CD8-positive, alpha-beta memory T cell (primary cell): Measurements from ENCODE around the gene RASA3. TPM values are rescaled to one million over a fixed set of nuclear protein-coding genes. Genes with fewer than 3 reads are reported as not detected.

ENCODE experiments used
- CTCF ChIA-PET: fragments of 350-600 bp; sonication (Branson Sonifier 250); formaldehyde crosslinking; loops from one replicate; lab custom pipeline; 2021; ENCODE audit warnings: antibody characterized with exemption; lab: Charles Lee
- POLR2A ChIA-PET: fragments of 350-600 bp; sonication (Branson Sonifier 250); formaldehyde crosslinking; loops from one replicate; lab custom pipeline; 2021; ENCODE audit warnings: antibody characterized with exemption; lab: Charles Lee
- DNase-seq, 5 donors: peaks; one replicate each; pipeline versions ENCODE4 v3.0.0 to v3.0.0-alpha.2; 2020 to 2022; ENCODE audit warnings: mixed read lengths in 1 of 5
- H3K27ac ChIP-seq: one replicate; pipeline ENCODE4 v1.7.0; 2013; ENCODE audit warnings: low read depth, mild to moderate bottlenecking, low read length, moderate library complexity
- H3K27me3 ChIP-seq: 2 replicates; pipeline ENCODE4 v1.7.0; 2013; ENCODE audit warnings: low read length, mild to moderate bottlenecking; ENCODE audit not compliant: insufficient read depth, poor library complexity, severe bottlenecking
- H3K36me3 ChIP-seq: 2 replicates; pipeline ENCODE4 v1.7.0; 2013; ENCODE audit warnings: mild to moderate bottlenecking, low read length, moderate library complexity; ENCODE audit not compliant: insufficient read depth
- H3K4me1 ChIP-seq: 2 replicates; pipeline ENCODE4 v1.7.0; 2013; ENCODE audit warnings: mild to moderate bottlenecking, low read length, moderate library complexity; ENCODE audit not compliant: insufficient read depth
- H3K4me3 ChIP-seq: 2 replicates; pipeline ENCODE4 v1.7.0; 2013; ENCODE audit warnings: mild to moderate bottlenecking, low read length
- H3K9me3 ChIP-seq: 2 replicates; pipeline ENCODE4 v1.7.0; 2013; ENCODE audit warnings: mild to moderate bottlenecking, low read length
- H3K27ac Mint-ChIP-seq, 8 donors: one replicate each; pipeline ENCODE4 v1.8.0; 2020 to 2021; ENCODE audit warnings: mixed read lengths in 8 of 8, mild to moderate bottlenecking in 6 of 8, inconsistent platforms in 3 of 8, moderate library complexity in 3 of 8
- H3K27me3 Mint-ChIP-seq, 2 donors: one replicate each; pipeline ENCODE4 v1.8.0; 2020 to 2021; ENCODE audit warnings: mixed read lengths in 2 of 2, mild to moderate bottlenecking in 1 of 2, moderate library complexity in 1 of 2
- H3K36me3 Mint-ChIP-seq, 3 donors: one replicate each; pipeline ENCODE4 v1.8.0; 2020 to 2021; ENCODE audit warnings: mixed read lengths in 3 of 3, inconsistent platforms in 1 of 3, mild to moderate bottlenecking in 1 of 3
- H3K4me1 Mint-ChIP-seq, 3 donors: one replicate each; pipeline ENCODE4 v1.8.0; 2020 to 2021; ENCODE audit warnings: mixed read lengths in 3 of 3, inconsistent platforms in 1 of 3, mild to moderate bottlenecking in 1 of 3
- H3K4me3 Mint-ChIP-seq, 7 donors: one replicate each; pipeline ENCODE4 v1.8.0; 2020 to 2021; ENCODE audit warnings: mixed read lengths in 7 of 7, mild to moderate bottlenecking in 6 of 7, moderate library complexity in 4 of 7, inconsistent platforms in 2 of 7
- H3K9me3 Mint-ChIP-seq, 5 donors: one replicate each; pipeline ENCODE4 v1.8.0; 2020 to 2022; ENCODE audit warnings: mixed read lengths in 5 of 5, mild to moderate bottlenecking in 3 of 5, moderate library complexity in 2 of 5, inconsistent platforms in 1 of 5
- polyA plus RNA-seq: library from polyadenylated mRNA; unstranded; fragments of 300-500 nt; fragmentation: Illumina TruSeq; gene quantifications from one replicate; pipeline ENCODE4 v1.2.3, GENCODE V29; 2021
- total RNA-seq, 2 experiments: library from RNA; stranded (reverse); gene quantifications; one replicate each; pipeline ENCODE4 v1.2.3, GENCODE V29; 2021

The RASA3 gene
- total and polyA plus RNA-seq, 3 experiments from 2014 or later: 26.4 to 123 (median 27.1) TPM

DNA sequence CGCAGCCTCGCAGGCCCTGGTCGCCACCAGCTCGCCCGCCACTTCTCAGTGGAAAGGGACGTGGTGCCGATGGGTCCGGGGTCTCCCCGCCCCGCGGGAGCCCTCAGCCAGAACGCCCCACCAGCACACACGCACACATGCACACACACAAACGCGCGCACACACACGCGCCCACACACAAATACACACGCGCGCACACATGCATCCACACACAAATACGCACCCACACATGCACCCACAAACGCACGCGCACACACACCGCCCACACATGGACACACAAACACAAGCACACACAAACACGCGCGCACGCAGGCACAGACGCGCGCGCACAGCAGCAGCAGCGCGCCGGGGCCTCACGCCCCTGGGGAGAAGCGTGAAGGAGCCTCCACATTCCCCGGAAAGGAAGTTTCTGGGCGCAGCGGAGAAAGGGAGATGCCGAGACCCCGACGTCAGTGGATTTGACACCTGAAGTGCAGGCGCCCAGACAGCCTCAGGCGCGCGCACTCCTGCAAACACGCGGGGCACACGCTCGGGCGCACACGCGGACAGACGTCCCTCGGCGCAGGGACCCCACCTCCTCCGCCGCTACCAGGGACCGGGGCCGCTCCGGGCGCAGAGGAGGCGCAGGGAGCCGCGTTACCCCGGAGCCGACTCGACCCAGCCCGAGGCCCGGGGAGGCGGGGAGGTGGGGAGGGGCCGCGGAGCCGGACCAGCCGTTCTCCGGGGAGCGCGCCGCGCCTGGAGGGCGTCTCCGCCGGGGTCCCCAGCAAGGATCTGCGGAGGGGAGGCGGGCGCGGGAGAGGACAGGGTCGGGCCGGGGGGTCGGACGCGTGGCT, 622 bp downstream of the RASA3 start:
- Mint-ChIP-seq H3K4me1 (peaks cover 51 to 80% (median 62%) of the 10 kb centered on the region in 3 donors), H3K4me3 (peak overlapping the region; percentile 100), H3K9me3 (no peaks in the 10 kb centered on the region), H3K27ac (peak overlapping the region; percentile 80 to 99 (median 98)), H3K27me3 (peaks cover 0 to 4% of the 10 kb centered on the region in 2 donors), H3K36me3 (peaks cover 6 to 38% (median 8%) of the 10 kb centered on the region in 3 donors)
- Histone ChIP-seq H3K9me3 (no peaks in the 10 kb centered on the region), H3K4me1 (peaks cover 55% of the 10 kb centered on the region), H3K36me3 (peaks cover 11% of the 10 kb centered on the region), H3K4me3 (peak overlapping the region; percentile 89), H3K27ac (peak overlapping the region; percentile 85), H3K27me3 (no peaks in the 10 kb centered on the region)
- peak in 4 of 5 donors; percentile 25 to 64 (median 53) for DNase-seq
- POLR2A ChIA-PET: interaction anchor here (0.8 to 2.6 kb wide), 11 partner anchors 9 to 923 kb away, joined by 3 to 25 read pairs (median 5); partner anchors contain the start of gene CUL4A
- CTCF ChIA-PET: interaction anchor here (1.0 to 9.0 kb wide), 10 partner anchors 9 to 105 kb away, joined by 3 to 60 read pairs (median 4); no protein-coding TSS in a partner anchor

- H3K36me3 Mint-ChIP-seq: peaks cover 6 to 45% (median 9%) of the 10 kb centered on the region in 3 donors
- POLR2A ChIA-PET: interaction anchor here (0.8 to 2.6 kb wide), 9 partner anchors 10 to 922 kb away, joined by 3 to 25 read pairs (median 5); partner anchors contain the start of gene CUL4A
- H3K27ac Mint-ChIP-seq: peak overlapping the region; percentile 80 to 99 (median 98)
- H3K9me3 Mint-ChIP-seq: no peaks in the 10 kb centered on the region
- no peaks in the 10 kb centered on the region for H3K27me3 ChIP-seq
- peak overlapping the region; percentile 85 for H3K27ac ChIP-seq
- H3K4me3 ChIP-seq: peak overlapping the region; percentile 89
- H3K9me3 ChIP-seq: no peaks in the 10 kb centered on the region
- H3K4me3 Mint-ChIP-seq: peak overlapping the region; percentile 100
- peaks cover 58 to 81% (median 70%) of the 10 kb centered on the region in 3 donors for H3K4me1 Mint-ChIP-seq
- H3K36me3 ChIP-seq: peaks cover 11% of the 10 kb centered on the region
- CTCF ChIA-PET: interaction anchor here (1.0 to 9.0 kb wide), 10 partner anchors 9 to 106 kb away, joined by 3 to 60 read pairs (median 4); no protein-coding TSS in a partner anchor
- peaks cover 0 to 4% of the 10 kb centered on the region in 2 donors for H3K27me3 Mint-ChIP-seq
- H3K4me1 ChIP-seq: peaks cover 63% of the 10 kb centered on the region
- DNase-seq: peak; percentile 44 to 83 (median 77)
Observed at GRCh38 chr13:114130837-114131582, 1.4 kb downstream of the RASA3 start.

DNA sequence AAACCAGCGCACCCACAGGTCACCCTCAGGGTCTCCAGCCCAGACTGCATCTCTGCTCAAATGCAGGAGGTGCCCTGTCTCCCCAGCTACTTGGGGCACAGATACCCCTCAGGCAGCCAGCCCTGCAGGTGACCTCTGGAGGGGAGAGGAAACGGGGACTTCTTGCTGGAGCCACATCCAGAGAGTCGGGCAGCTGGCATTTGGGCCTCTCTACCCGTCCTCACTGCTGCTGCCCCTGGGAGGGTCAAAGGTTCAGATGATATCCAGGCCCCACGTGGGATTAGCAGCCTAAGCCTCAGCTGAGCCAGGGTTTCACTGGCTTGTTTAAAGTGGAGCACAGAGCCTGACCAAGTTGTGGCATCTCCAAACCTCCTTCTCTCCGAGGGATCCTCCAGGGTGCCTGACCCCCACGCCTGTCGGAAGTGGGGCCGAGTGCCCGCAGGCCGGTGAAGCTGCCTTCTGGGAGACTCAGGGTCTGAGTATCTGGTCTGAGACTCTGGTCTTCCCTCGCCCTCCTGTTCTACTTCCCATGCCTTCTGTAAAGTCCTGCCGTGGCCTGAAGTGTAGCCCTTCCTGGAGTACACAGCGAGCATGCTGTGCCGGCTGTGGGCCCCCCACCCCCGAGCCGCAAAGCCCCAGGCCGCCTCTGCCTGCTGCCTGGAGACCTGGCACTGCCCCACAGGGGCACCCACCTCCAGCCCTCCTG, 2.1 kb downstream of the RASA3 start:
- H3K27ac ChIP-seq: peak overlapping the region; percentile 85
- no peaks in the 10 kb centered on the region for H3K9me3 ChIP-seq
- peaks cover 62 to 79% (median 73%) of the 10 kb centered on the region in 3 donors for H3K4me1 Mint-ChIP-seq
- no peak for DNase-seq
- peak overlapping the region; percentile 89 for H3K4me3 ChIP-seq
- H3K36me3 ChIP-seq: peaks cover 11% of the 10 kb centered on the region
- no peaks in the 10 kb centered on the region for H3K9me3 Mint-ChIP-seq
- peak overlapping the region; percentile 100 for H3K4me3 Mint-ChIP-seq
- H3K27me3 Mint-ChIP-seq: peaks cover 0 to 4% of the 10 kb centered on the region in 2 donors
- no peaks in the 10 kb centered on the region for H3K27me3 ChIP-seq
- H3K4me1 ChIP-seq: peaks cover 66% of the 10 kb centered on the region
- ChIA-PET CTCF (interaction anchor here (0.9 to 9.0 kb wide), 9 partner anchors 9 to 107 kb away, joined by 3 to 60 read pairs (median 4); no protein-coding TSS in a partner anchor), POLR2A (interaction anchor here (1.0 to 2.6 kb wide), 8 partner anchors 10 to 921 kb away, joined by 3 to 25 read pairs (median 5); partner anchors contain the start of gene CUL4A)
- peak overlapping the region; percentile 80 to 99 (median 98) for H3K27ac Mint-ChIP-seq
- peaks cover 7 to 48% (median 9%) of the 10 kb centered on the region in 3 donors for H3K36me3 Mint-ChIP-seq

GRCh38 chr13:114129649-114130062, 2.8 kb downstream of the RASA3 start:
- peak overlapping the region; percentile 85 for H3K27ac ChIP-seq
- peak overlapping the region; percentile 89 for H3K4me3 ChIP-seq
- peak in 3 of 5 donors; percentile 20 to 59 (median 32) for DNase-seq
- Mint-ChIP-seq H3K27ac (peak overlapping the region; percentile 80 to 99 (median 98)), H3K9me3 (no peaks in the 10 kb centered on the region), H3K4me3 (peak overlapping the region; percentile 100), H3K36me3 (peaks cover 12 to 55% (median 13%) of the 10 kb centered on the region in 3 donors), H3K27me3 (peaks cover 0 to 4% of the 10 kb centered on the region in 2 donors), H3K4me1 (peaks cover 65 to 79% (median 73%) of the 10 kb centered on the region in 3 donors)
- H3K27me3 ChIP-seq: no peaks in the 10 kb centered on the region
- CTCF ChIA-PET: interaction anchor here (0.9 to 9.0 kb wide), 4 partner anchors 14 to 32 kb away, joined by 3 to 60 read pairs (median 6); no protein-coding TSS in a partner anchor
- H3K9me3 ChIP-seq: no peaks in the 10 kb centered on the region
- POLR2A ChIA-PET: interaction anchor here (1.4 to 2.6 kb wide), 3 partner anchors 11 to 64 kb away, joined by 3 to 25 read pairs (median 18); no protein-coding TSS in a partner anchor
- H3K36me3 ChIP-seq: peaks cover 11% of the 10 kb centered on the region
- H3K4me1 ChIP-seq: peaks cover 66% of the 10 kb centered on the region

GRCh38 chr13:114128624-114129522, 3.5 kb downstream of the RASA3 start:
- DNase-seq: peak; percentile 79 to 95 (median 82)
- H3K4me3 ChIP-seq: peak overlapping the region; percentile 89
- Mint-ChIP-seq H3K27me3 (peaks cover 0 to 4% of the 10 kb centered on the region in 2 donors), H3K36me3 (peaks cover 13 to 61% (median 14%) of the 10 kb centered on the region in 3 donors), H3K4me1 (peaks cover 67 to 80% (median 74%) of the 10 kb centered on the region in 3 donors), H3K4me3 (peak overlapping the region; percentile 100), H3K9me3 (no peaks in the 10 kb centered on the region), H3K27ac (peak overlapping the region; percentile 80 to 99 (median 98))
- peak overlapping the region; percentile 85 for H3K27ac ChIP-seq
- ChIA-PET CTCF (interaction anchor here (0.9 to 9.0 kb wide), 4 partner anchors 14 to 33 kb away, joined by 3 to 60 read pairs (median 3); no protein-coding TSS in a partner anchor), POLR2A (interaction anchor here (0.7 to 2.6 kb wide), 6 partner anchors 12 to 63 kb away, joined by 3 to 25 read pairs (median 4); no protein-coding TSS in a partner anchor)
- H3K27me3 ChIP-seq: no peaks in the 10 kb centered on the region
- peaks cover 66% of the 10 kb centered on the region for H3K4me1 ChIP-seq
- H3K36me3 ChIP-seq: peaks cover 11% of the 10 kb centered on the region
- H3K9me3 ChIP-seq: no peaks in the 10 kb centered on the region

- Mint-ChIP-seq H3K36me3 (peaks cover 13 to 66% (median 14%) of the 10 kb centered on the region in 3 donors), H3K4me3 (peak overlapping the region; percentile 100), H3K27me3 (peaks cover 0 to 4% of the 10 kb centered on the region in 2 donors), H3K4me1 (peaks cover 69 to 83% (median 77%) of the 10 kb centered on the region in 3 donors), H3K27ac (peak overlapping the region; percentile 73 to 99 (median 94)), H3K9me3 (no peaks in the 10 kb centered on the region)
- DNase-seq: peak in 1 of 5 donors; percentile 9
- peaks cover 69% of the 10 kb centered on the region for H3K4me1 ChIP-seq
- peaks cover 17% of the 10 kb centered on the region for H3K36me3 ChIP-seq
- POLR2A ChIA-PET: interaction anchor here (0.7 to 1.3 kb wide), 2 partner anchors 15 to 16 kb away, joined by 3 read pairs; no protein-coding TSS in a partner anchor
- H3K4me3 ChIP-seq: peak overlapping the region; percentile 89
- H3K9me3 ChIP-seq: no peaks in the 10 kb centered on the region
- peak overlapping the region; percentile 49 for H3K27ac ChIP-seq
- H3K27me3 ChIP-seq: no peaks in the 10 kb centered on the region
- CTCF ChIA-PET: interaction anchor here (1.0 to 9.0 kb wide), 4 partner anchors 14 to 33 kb away, joined by 3 to 60 read pairs (median 3); no protein-coding TSS in a partner anchor
Observed at GRCh38 chr13:114128348-114128623, 4.1 kb downstream of the RASA3 start.
